MM.1S (cell line): ENCODE data around the gene NABP1.

Experiments used
- DNase-seq: peaks from one replicate; pipeline ENCODE4 v3.0.0-alpha.2; 2015
- H2AFZ ChIP-seq: fragments of 300-600 bp; sonication (generic); 2 replicates; pipeline ENCODE4 v1.6.0; 2016; ENCODE audit warnings: antibody characterized with exemption, low read length
- H3F3A ChIP-seq: fragments of 300-600 bp; sonication (generic); 2 replicates; pipeline ENCODE4 v1.6.1; 2016; ENCODE audit warnings: mild to moderate bottlenecking, antibody characterized with exemption, low read length, moderate library complexity, mixed read lengths; ENCODE audit not compliant: insufficient read depth
- H3K27ac ChIP-seq: fragments of 300-600 bp; sonication (generic); 2 replicates; pipeline ENCODE4 v1.5.1; 2016; ENCODE audit warnings: mild to moderate bottlenecking, low read length
- H3K27me3 ChIP-seq: fragments of 300-600 bp; sonication (generic); replicated peaks from 2 replicates; pipeline ENCODE4 v1.6.0; 2016; ENCODE audit warnings: low read length; ENCODE audit not compliant: insufficient read depth
- H3K36me3 ChIP-seq: fragments of 300-600 bp; sonication (generic); replicated peaks from 2 replicates; pipeline ENCODE4 v1.6.1; 2016; ENCODE audit warnings: mild to moderate bottlenecking, low read length, mixed read lengths; ENCODE audit not compliant: insufficient read depth
- H3K4me1 ChIP-seq: fragments of 300-600 bp; sonication (generic); 2 replicates; pipeline ENCODE4 v1.6.1; 2016; ENCODE audit warnings: low read length, mixed read lengths
- H3K4me2 ChIP-seq: fragments of 300-600 bp; sonication (generic); 2 replicates; pipeline ENCODE4 v1.6.0; 2016; ENCODE audit warnings: low read depth, low read length
- H3K4me3 ChIP-seq: fragments of 300-600 bp; sonication (generic); 2 replicates; pipeline ENCODE4 v1.5.1; 2016; ENCODE audit warnings: low read length, mixed read lengths
- H3K79me2 ChIP-seq: fragments of 300-600 bp; sonication (generic); 2 replicates; pipeline ENCODE4 v1.6.1; 2016; ENCODE audit warnings: mixed run types, low read length, mixed read lengths
- H3K9ac ChIP-seq: fragments of 300-600 bp; sonication (generic); 2 replicates; pipeline ENCODE4 v1.6.1; 2016; ENCODE audit warnings: low read length, mixed read lengths
- H3K9me2 ChIP-seq: fragments of 300-600 bp; sonication (generic); replicated peaks from 2 replicates; pipeline ENCODE4 v1.6.1; 2016; ENCODE audit warnings: mild to moderate bottlenecking, low read length, mixed read lengths; ENCODE audit not compliant: insufficient read depth
- H3K9me3 ChIP-seq: fragments of 300-600 bp; sonication (generic); replicated peaks from 2 replicates; pipeline ENCODE4 v1.6.1; 2016; ENCODE audit warnings: mild to moderate bottlenecking, low read length, mixed read lengths; ENCODE audit not compliant: insufficient read depth
- H4K20me1 ChIP-seq: fragments of 300-600 bp; sonication (generic); 2 replicates; pipeline ENCODE4 v1.6.1; 2016; ENCODE audit warnings: mild to moderate bottlenecking, low read length, moderate library complexity, mixed read lengths; ENCODE audit not compliant: insufficient read depth
- EZH2 ChIP-seq: fragments of 300-600 bp; sonication (generic); optimal IDR thresholded peaks from 2 replicates; pipeline ENCODE3; 2017; ENCODE audit warnings: low read depth, mild to moderate bottlenecking, antibody characterized with exemption, low read length, mixed read lengths
- EZH2phosphoT487 ChIP-seq: fragments of 300-600 bp; sonication (generic); IDR thresholded peaks from 2 replicates; pipeline ENCODE4 v1.6.1; 2018; ENCODE audit warnings: antibody characterized with exemption, low read length
- TF ChIP-seq, protein P1 (sequence below): fragments of 300-600 bp; sonication (generic); IDR thresholded peaks from 2 replicates; pipeline ENCODE4 v1.5.1; 2016; ENCODE audit warnings: antibody characterized with exemption, low read length, mixed read lengths

Gene NABP1

DNA sequence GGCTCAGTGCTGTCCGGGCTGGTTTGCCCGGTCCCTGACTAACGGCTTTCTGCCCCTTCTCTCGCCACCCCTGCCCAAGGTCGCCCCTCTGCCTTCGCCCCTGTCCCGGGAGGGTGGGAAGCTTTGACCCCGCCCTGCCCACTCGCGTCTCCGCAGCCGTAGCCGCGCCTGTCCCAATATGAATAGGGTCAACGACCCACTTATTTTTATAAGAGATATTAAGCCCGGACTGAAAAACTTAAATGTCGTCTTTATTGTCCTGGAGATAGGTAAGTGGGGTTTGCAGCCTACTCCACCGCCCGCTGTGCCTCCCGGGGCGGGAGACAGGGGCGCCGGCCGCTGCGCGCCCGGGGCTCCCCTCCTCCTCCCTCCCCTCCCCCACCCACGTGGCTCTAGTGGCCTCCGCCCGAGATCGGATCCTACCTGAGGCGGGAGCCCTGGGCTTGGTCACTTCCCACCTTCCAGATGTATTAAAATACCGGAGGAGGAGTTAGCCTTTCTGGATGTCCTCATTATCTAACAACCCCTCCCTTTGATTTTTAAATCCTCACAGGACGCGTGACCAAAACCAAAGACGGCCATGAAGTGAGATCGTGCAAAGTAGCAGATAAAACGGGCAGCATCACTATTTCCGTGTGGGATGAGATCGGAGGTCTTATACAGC, 633 bp downstream of the NABP1 start:
- peak overlapping the region; percentile 97 for H3K9ac ChIP-seq
- peak overlapping the region; percentile 90 for H3K4me2 ChIP-seq
- peak overlapping the region; percentile 88 for H3K27ac ChIP-seq
- DNase-seq = peak; percentile 67
- TF ChIP-seq, protein P1, sequence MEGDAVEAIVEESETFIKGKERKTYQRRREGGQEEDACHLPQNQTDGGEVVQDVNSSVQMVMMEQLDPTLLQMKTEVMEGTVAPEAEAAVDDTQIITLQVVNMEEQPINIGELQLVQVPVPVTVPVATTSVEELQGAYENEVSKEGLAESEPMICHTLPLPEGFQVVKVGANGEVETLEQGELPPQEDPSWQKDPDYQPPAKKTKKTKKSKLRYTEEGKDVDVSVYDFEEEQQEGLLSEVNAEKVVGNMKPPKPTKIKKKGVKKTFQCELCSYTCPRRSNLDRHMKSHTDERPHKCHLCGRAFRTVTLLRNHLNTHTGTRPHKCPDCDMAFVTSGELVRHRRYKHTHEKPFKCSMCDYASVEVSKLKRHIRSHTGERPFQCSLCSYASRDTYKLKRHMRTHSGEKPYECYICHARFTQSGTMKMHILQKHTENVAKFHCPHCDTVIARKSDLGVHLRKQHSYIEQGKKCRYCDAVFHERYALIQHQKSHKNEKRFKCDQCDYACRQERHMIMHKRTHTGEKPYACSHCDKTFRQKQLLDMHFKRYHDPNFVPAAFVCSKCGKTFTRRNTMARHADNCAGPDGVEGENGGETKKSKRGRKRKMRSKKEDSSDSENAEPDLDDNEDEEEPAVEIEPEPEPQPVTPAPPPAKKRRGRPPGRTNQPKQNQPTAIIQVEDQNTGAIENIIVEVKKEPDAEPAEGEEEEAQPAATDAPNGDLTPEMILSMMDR = no peak
- TF ChIP-seq EZH2 = no peak
- no peak for TF ChIP-seq EZH2phosphoT487
- no peaks in the 10 kb centered on the region for H3K9me3 ChIP-seq
- H3K4me3 ChIP-seq = peak overlapping the region; percentile 88
- H3K79me2 ChIP-seq = peaks cover 65% of the 10 kb centered on the region
- peaks cover 6% of the 10 kb centered on the region for H4K20me1 ChIP-seq
- peaks cover 44% of the 10 kb centered on the region for H3K4me1 ChIP-seq
- no peaks in the 10 kb centered on the region for H3K27me3 ChIP-seq
- H3K36me3 ChIP-seq = peaks cover 7% of the 10 kb centered on the region; the same call in 1 of the 2 replicates
- H3K9me2 ChIP-seq = no peaks in the 10 kb centered on the region
- H2AFZ ChIP-seq = no peak overlapping the region
- H3F3A ChIP-seq = peaks cover 58% of the 10 kb centered on the region

DNA sequence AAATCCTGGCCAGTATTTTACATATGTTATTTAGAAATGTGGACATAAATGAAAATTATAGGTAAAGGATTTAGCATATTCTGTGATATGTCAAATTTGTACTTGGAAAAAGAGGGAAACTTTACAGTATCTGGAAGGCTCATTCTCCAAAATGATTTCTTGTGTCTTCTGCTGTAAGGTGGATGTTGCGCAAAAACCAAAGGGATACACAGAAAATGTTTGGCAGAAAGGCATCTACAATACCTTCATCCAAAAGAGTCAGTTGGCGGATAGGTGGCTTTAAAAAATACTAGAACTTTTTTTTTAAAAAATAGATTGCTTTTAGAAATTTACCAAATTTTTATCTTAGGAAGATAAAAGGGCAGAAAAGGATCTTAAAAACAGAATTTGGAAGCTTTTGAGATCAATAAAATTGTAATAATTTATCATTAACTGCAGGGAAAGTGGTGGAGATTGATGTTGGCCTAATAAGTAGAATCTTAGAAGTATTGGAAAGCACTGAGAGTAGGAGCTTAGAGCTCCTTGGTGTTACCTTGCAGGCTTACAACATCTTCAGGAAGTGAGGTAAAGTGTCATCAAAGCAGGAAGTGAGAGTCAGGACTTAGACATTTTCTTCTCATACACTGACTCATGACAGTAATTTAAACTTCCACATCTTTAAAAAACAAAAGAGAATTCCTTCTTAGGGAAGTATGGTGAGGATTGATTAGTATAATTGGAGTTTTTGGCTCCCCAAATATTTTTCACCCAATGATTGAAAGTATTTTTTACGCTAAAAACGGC, 2.1 kb downstream of the NABP1 start:
- H3K27ac ChIP-seq = peak overlapping the region; percentile 88
- peak overlapping the region; percentile 90 for H3K4me2 ChIP-seq

DNA sequence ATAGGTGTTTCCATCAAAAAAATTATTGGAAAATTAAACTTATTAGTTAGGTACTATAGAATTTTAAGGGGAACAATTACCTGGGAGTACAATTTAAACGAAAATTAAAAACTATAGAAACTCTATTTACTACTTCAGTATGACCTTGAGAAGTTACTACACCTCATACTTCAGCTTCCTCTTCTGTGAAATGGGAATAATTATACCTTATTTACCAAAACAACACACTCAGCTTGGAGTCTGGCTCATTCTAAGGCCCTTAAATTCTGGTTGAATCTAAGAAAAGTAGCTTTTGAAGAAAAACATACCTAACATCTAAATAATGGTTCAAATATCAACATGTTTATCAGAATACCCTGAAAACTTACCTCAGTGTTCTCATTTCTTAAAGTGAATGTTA, 2.7 kb downstream of the NABP1 start:
- peak overlapping the region; percentile 43; the same call in 1 of the 2 replicates for H3K9ac ChIP-seq

More for the DNA sequence above, 2.1 kb downstream of the NABP1 start:
- Histone ChIP-seq H3K4me1 (peaks cover 36% of the 10 kb centered on the region), H3K9ac (peak overlapping the region; percentile 97; the same call in 1 of the 2 replicates), H3F3A (peaks cover 47% of the 10 kb centered on the region), H3K4me3 (peak overlapping the region; percentile 88), H3K79me2 (peaks cover 74% of the 10 kb centered on the region), H3K27me3 (no peaks in the 10 kb centered on the region), H2AFZ (no peak overlapping the region), H3K36me3 (peaks cover 7% of the 10 kb centered on the region; the same call in 1 of the 2 replicates), H3K9me2 (no peaks in the 10 kb centered on the region), H4K20me1 (peaks cover 6% of the 10 kb centered on the region), H3K9me3 (no peaks in the 10 kb centered on the region)
- TF ChIP-seq EZH2phosphoT487 (no peak), EZH2 (no peak)
- TF ChIP-seq, protein P1 = no peak
- DNase-seq = peak; percentile 74

More for the DNA sequence above, 2.7 kb downstream of the NABP1 start:
- H2AFZ ChIP-seq = no peak overlapping the region
- no peaks in the 10 kb centered on the region for H3K27me3 ChIP-seq
- H3K9me3 ChIP-seq = no peaks in the 10 kb centered on the region
- H3K79me2 ChIP-seq = peaks cover 74% of the 10 kb centered on the region
- DNase-seq = no peak
- TF ChIP-seq EZH2 = no peak
- TF ChIP-seq EZH2phosphoT487 = no peak
- TF ChIP-seq, protein P1 = no peak
- peak overlapping the region; percentile 90 for H3K4me2 ChIP-seq
- H4K20me1 ChIP-seq = peaks cover 6% of the 10 kb centered on the region
- peaks cover 41% of the 10 kb centered on the region for H3F3A ChIP-seq
- H3K9me2 ChIP-seq = no peaks in the 10 kb centered on the region
- peak overlapping the region; percentile 88; the same call in 1 of the 2 replicates for H3K27ac ChIP-seq
- H3K4me1 ChIP-seq = peaks cover 30% of the 10 kb centered on the region
- H3K36me3 ChIP-seq = peaks cover 7% of the 10 kb centered on the region; the same call in 1 of the 2 replicates
- H3K4me3 ChIP-seq = peak overlapping the region; percentile 88
